IMR-90 (cell line): ENCODE data around the gene HSP90AA1. TPM values are rescaled to one million over a fixed set of nuclear protein-coding genes. Genes with fewer than 3 reads are reported as not detected.

Source experiments
- ATAC-seq: fragments of 200-7000 bp; cut with Tn5 transposase; 2 replicates; pipeline ENCODE4 v1.9.1; 2020; ENCODE audit warnings: low read depth, mild to moderate bottlenecking, moderate library complexity
- BruUV-seq: library from RNA; stranded (reverse); fragments of 400-500 nt; replicated peaks from 2 replicates; lab custom pipeline; 2021; lab: Mats Ljungman, UMichigan
- CTCF ChIA-PET: fragments of 300-600 bp; formaldehyde crosslinking; extraction: SDS; loops from one replicate; lab custom pipeline; 2021; ENCODE audit warnings: antibody characterized with exemption; lab: Yijun Ruan, JAX
- POLR2A ChIA-PET: fragments of 300-600 bp; sonication (Branson Sonifier 250); formaldehyde crosslinking; loops from one replicate; lab custom pipeline; 2022; ENCODE audit warnings: antibody characterized with exemption; ENCODE audit not compliant: unreplicated experiment; lab: Charles Lee
- DNase-seq: peaks from one replicate; pipeline ENCODE4 v3.0.0; 2013
- H2AFZ ChIP-seq: replicated peaks from 2 replicates; pipeline ENCODE3; 2013; ENCODE audit warnings: low read length, mild to moderate bottlenecking; ENCODE audit not compliant: poor library complexity
- H2AK5ac ChIP-seq: 2 replicates; pipeline ENCODE4 v1.6.1; 2013; ENCODE audit warnings: low read depth, low read length, inconsistent platforms
- H2AK9ac ChIP-seq: replicated peaks from 2 replicates; pipeline ENCODE3; 2013; ENCODE audit warnings: mild to moderate bottlenecking, low read depth, low read length, moderate library complexity; ENCODE audit not compliant: poor library complexity
- H2BK120ac ChIP-seq: 2 replicates; pipeline ENCODE4 v1.6.1; 2013; ENCODE audit warnings: low read depth, low read length, inconsistent platforms
- H2BK15ac ChIP-seq: 3 replicates; pipeline ENCODE4 v1.6.1; 2013; ENCODE audit warnings: low read depth, low read length, inconsistent platforms
- H2BK20ac ChIP-seq: 2 replicates; pipeline ENCODE4 v1.6.1; 2013; ENCODE audit warnings: low read depth, mild to moderate bottlenecking, inconsistent platforms, low read length, moderate library complexity
- H2BK5ac ChIP-seq: 2 replicates; pipeline ENCODE4 v1.6.1; 2013; ENCODE audit warnings: mild to moderate bottlenecking, low read depth, low read length, inconsistent platforms; ENCODE audit not compliant: poor library complexity, severe bottlenecking
- H3K14ac ChIP-seq: replicated peaks from 2 replicates; pipeline ENCODE4 v1.6.1; 2013; ENCODE audit warnings: low read depth, low read length, inconsistent platforms
- H3K18ac ChIP-seq: 2 replicates; pipeline ENCODE4 v1.6.1; 2013; ENCODE audit warnings: low read depth, low read length, control low read depth
- H3K23ac ChIP-seq: 2 replicates; pipeline ENCODE4 v1.6.1; 2013; ENCODE audit warnings: low read depth, low read length, inconsistent platforms
- H3K27ac ChIP-seq: 2 replicates; pipeline ENCODE4 v1.5.1; 2013; ENCODE audit warnings: mild to moderate bottlenecking, control low read depth, low read length; ENCODE audit not compliant: insufficient read depth
- H3K27me3 ChIP-seq: 2 replicates; pipeline ENCODE4 v1.6.1; 2013; ENCODE audit warnings: low read length; ENCODE audit not compliant: control insufficient read depth, insufficient read depth
- H3K36me3 ChIP-seq: 2 replicates; pipeline ENCODE4 v1.6.1; 2013; ENCODE audit warnings: low read length, mixed read lengths; ENCODE audit not compliant: control insufficient read depth, insufficient read depth
- H3K4ac ChIP-seq: 2 replicates; pipeline ENCODE4 v1.6.1; 2013; ENCODE audit warnings: low read depth, low read length, inconsistent platforms
- H3K4me1 ChIP-seq: 2 replicates; pipeline ENCODE4 v1.6.1; 2013; ENCODE audit warnings: low read length, mixed read lengths; ENCODE audit not compliant: control insufficient read depth, insufficient read depth
- H3K4me2 ChIP-seq: 2 replicates; pipeline ENCODE4 v1.6.1; 2013; ENCODE audit warnings: low read depth, mild to moderate bottlenecking, control low read depth, low read length, moderate library complexity
- H3K4me3 ChIP-seq: 2 replicates; pipeline ENCODE4 v1.5.1; 2013; ENCODE audit warnings: low read depth, mild to moderate bottlenecking, control low read depth, low read length, moderate library complexity; ENCODE audit not compliant: insufficient read depth
- H3K56ac ChIP-seq: 2 replicates; pipeline ENCODE4 v1.6.1; 2013; ENCODE audit warnings: low read length, inconsistent platforms; ENCODE audit not compliant: insufficient read depth; ENCODE audit errors: extremely low read depth
- H3K79me1 ChIP-seq, 2 experiments: 2 replicates each; pipeline ENCODE4 v1.6.1; 2013; ENCODE audit warnings: low read length in 2 of 2, inconsistent platforms in 1 of 2, low read depth in 1 of 2
- H3K9ac ChIP-seq: 2 replicates; pipeline ENCODE4 v1.6.1; 2013; ENCODE audit warnings: low read depth, low read length, control low read depth
- H3K9me1 ChIP-seq: 2 replicates; pipeline ENCODE4 v1.6.1; 2013; ENCODE audit warnings: low read length, inconsistent platforms; ENCODE audit not compliant: insufficient read depth
- H3K9me3 ChIP-seq: 2 replicates; pipeline ENCODE4 v1.6.1; 2013; ENCODE audit warnings: low read length; ENCODE audit not compliant: control insufficient read depth, insufficient read depth
- H4K20me1 ChIP-seq: 2 replicates; pipeline ENCODE4 v1.6.1; 2013; ENCODE audit warnings: low read length, inconsistent platforms; ENCODE audit not compliant: insufficient read depth
- H4K5ac ChIP-seq: 2 replicates; pipeline ENCODE4 v1.6.1; 2013; ENCODE audit warnings: mild to moderate bottlenecking, low read depth, low read length, control low read depth
- H4K8ac ChIP-seq, 2 experiments: 2 replicates each; pipeline ENCODE4 v1.6.1; 2013; ENCODE audit warnings: low read depth in 2 of 2, low read length in 2 of 2, control low read depth in 1 of 2, inconsistent platforms in 1 of 2
- H4K91ac ChIP-seq: 2 replicates; pipeline ENCODE4 v1.6.1; 2013; ENCODE audit warnings: low read depth, low read length, inconsistent platforms; ENCODE audit not compliant: insufficient read depth
- CEBPB ChIP-seq: IDR thresholded peaks from 2 replicates; pipeline ENCODE4 v1.6.1; 2012; ENCODE audit warnings: low read depth, low read length, improper control_type of control experiment
- CHD1 ChIP-seq: IDR thresholded peaks from 2 replicates; pipeline ENCODE4 v1.6.1; 2012; ENCODE audit warnings: low read depth, low read length, improper control_type of control experiment
- ELK1 ChIP-seq: fragments of 150-350 bp; IDR thresholded peaks from 2 replicates; pipeline ENCODE4 v1.6.1; 2016; ENCODE audit warnings: low read depth, mild to moderate bottlenecking, low read length, moderate library complexity, borderline replicate concordance
- FOS ChIP-seq: fragments of 150-350 bp; IDR thresholded peaks from 2 replicates; pipeline ENCODE4 v1.6.1; 2016; ENCODE audit warnings: low read depth, low read length
- MAFK ChIP-seq: IDR thresholded peaks from 2 replicates; pipeline ENCODE4 v1.6.1; 2012; ENCODE audit warnings: low read depth, low read length, improper control_type of control experiment
- MAZ ChIP-seq: IDR thresholded peaks from 2 replicates; pipeline ENCODE4 v1.6.1; 2012; ENCODE audit warnings: low read depth, mild to moderate bottlenecking, low read length, improper control_type of control experiment, moderate library complexity, borderline replicate concordance
- NFE2L2 ChIP-seq: fragments of 150-350 bp; IDR thresholded peaks from 2 replicates; pipeline ENCODE4 v1.6.1; 2016; ENCODE audit warnings: low read depth, mild to moderate bottlenecking, low read length
- POLR2A ChIP-seq: IDR thresholded peaks from 2 replicates; pipeline ENCODE4 v1.6.1; 2012; ENCODE audit warnings: mild to moderate bottlenecking, low read depth, low read length
- RAD21 ChIP-seq: IDR thresholded peaks from 2 replicates; pipeline ENCODE4 v1.6.1; 2012; ENCODE audit warnings: low read length, improper control_type of control experiment
- RCOR1 ChIP-seq: IDR thresholded peaks from 2 replicates; pipeline ENCODE4 v1.6.1; 2012; ENCODE audit warnings: mild to moderate bottlenecking, low read length, improper control_type of control experiment; ENCODE audit not compliant: insufficient replicate concordance
- SMC3 ChIP-seq: fragments of 150-350 bp; IDR thresholded peaks from 2 replicates; pipeline ENCODE4 v1.6.1; 2016; ENCODE audit warnings: low read depth, mild to moderate bottlenecking, antibody characterized with exemption, low read length, moderate library complexity
- USF2 ChIP-seq: fragments of 150-350 bp; IDR thresholded peaks from 2 replicates; pipeline ENCODE4 v1.6.1; 2017; ENCODE audit warnings: mild to moderate bottlenecking, antibody characterized with exemption, low read length, low read depth
- WGBS, 2 experiments: methylation state at CpG; one replicate each; pipeline versions ENCODE4 v1.1.5 to v1.1.7; 2013; ENCODE audit warnings: missing lambda C conversion rate in 2 of 2; ENCODE audit not compliant: insufficient read length in 1 of 2; ENCODE audit errors: extremely low coverage in 2 of 2; 5-methylcytosine and 5-hydroxymethylcytosine counted together
- dilution Hi-C: fragments of 300-500 bp; cut with HindIII; formaldehyde crosslinking; loops from one replicate; pipeline ENCODE4 v1.14.3; 2018; ENCODE audit warnings: low sequenced_read_pairs; ENCODE audit not compliant: unreplicated experiment
- in situ Hi-C: fragments of 300-500 bp; cut with MboI; formaldehyde crosslinking; loops from 3 replicates; pipeline ENCODE4 v1.14.3; 2019; ENCODE audit warnings: low sequenced_read_pairs, inconsistent platforms, mixed read lengths
- intact Hi-C: fragments of 100-400 bp; cut with micrococcal nuclease; formaldehyde crosslinking; loops from 2 replicates; pipeline ENCODE4 v1.10.0; 2022
- polyA plus RNA-seq, 3 experiments: library from polyadenylated mRNA; depleted of rRNA; stranded (reverse); fragments of >200 nt; gene quantifications; 2 replicates each; pipeline ENCODE4 v1.2.3, GENCODE V29; 2012; ENCODE audit warnings: low replicate concordance in 1 of 3
- total RNA-seq: library from RNA; depleted of rRNA; stranded (reverse); fragments of >200 nt; gene quantifications from 2 replicates; pipeline ENCODE4 v1.2.3, GENCODE V29; 2012

The HSP90AA1 gene
- total and polyA plus RNA-seq, 2 of the 4 experiments (the other 2 are of a cell fraction): 535 to 578 TPM

GRCh38 chr14:102111101-102111500 is 24.3 kb upstream of the HSP90AA1 start:
- no peak overlapping the region for H2AK5ac ChIP-seq
- H3K18ac ChIP-seq: no peak overlapping the region
- no peak overlapping the region for H4K8ac ChIP-seq
- H3K9ac ChIP-seq: no peak overlapping the region
- DNase-seq: no peak
- H3K79me1 ChIP-seq: no peaks in the 10 kb centered on the region
- no peak overlapping the region for H3K4ac ChIP-seq
- dilution Hi-C loops (no loop called here), in situ Hi-C loops (no loop called here), intact Hi-C loops (no loop called here)
- no peak overlapping the region for H3K27ac ChIP-seq
- no peak overlapping the region for H3K4me3 ChIP-seq
- no peak overlapping the region for H4K91ac ChIP-seq
- no peak overlapping the region for H2BK15ac ChIP-seq
- no peaks in the 10 kb centered on the region; the same call in 1 of the 2 replicates for H3K27me3 ChIP-seq
- H3K14ac ChIP-seq: no peak overlapping the region
- BruUV-seq: no TSS peak
- TF ChIP-seq SMC3 (no peak), USF2 (no peak), RAD21 (no peak), MAFK (no peak), RCOR1 (no peak), CEBPB (no peak), MAZ (no peak), CHD1 (no peak), POLR2A (no peak), ELK1 (no peak), FOS (no peak), NFE2L2 (no peak)
- H3K4me2 ChIP-seq: no peak overlapping the region
- H3K36me3 ChIP-seq: no peaks in the 10 kb centered on the region
- no peaks in the 10 kb centered on the region for H3K9me1 ChIP-seq
- H2AK9ac ChIP-seq: no peak overlapping the region
- no peak overlapping the region for H3K56ac ChIP-seq
- H2BK120ac ChIP-seq: no peak overlapping the region
- no peak overlapping the region for H2BK20ac ChIP-seq
- no CpG with 5 or more reads among the region's 3 CpGs for WGBS, 2 experiments
- H4K5ac ChIP-seq: no peak overlapping the region
- H2BK5ac ChIP-seq: no peak overlapping the region
- ChIA-PET POLR2A (no interaction called here), CTCF (no interaction called here)
- ATAC-seq: no peak
- no peak overlapping the region for H3K23ac ChIP-seq
- H3K4me1 ChIP-seq: no peaks in the 10 kb centered on the region
- no peaks in the 10 kb centered on the region for H4K20me1 ChIP-seq
- no peak overlapping the region for H2AFZ ChIP-seq
- peaks cover 6% of the 10 kb centered on the region; the same call in 1 of the 2 replicates for H3K9me3 ChIP-seq
